ENCODE results near the gene HIF3A.

The HIF3A gene

DNA sequence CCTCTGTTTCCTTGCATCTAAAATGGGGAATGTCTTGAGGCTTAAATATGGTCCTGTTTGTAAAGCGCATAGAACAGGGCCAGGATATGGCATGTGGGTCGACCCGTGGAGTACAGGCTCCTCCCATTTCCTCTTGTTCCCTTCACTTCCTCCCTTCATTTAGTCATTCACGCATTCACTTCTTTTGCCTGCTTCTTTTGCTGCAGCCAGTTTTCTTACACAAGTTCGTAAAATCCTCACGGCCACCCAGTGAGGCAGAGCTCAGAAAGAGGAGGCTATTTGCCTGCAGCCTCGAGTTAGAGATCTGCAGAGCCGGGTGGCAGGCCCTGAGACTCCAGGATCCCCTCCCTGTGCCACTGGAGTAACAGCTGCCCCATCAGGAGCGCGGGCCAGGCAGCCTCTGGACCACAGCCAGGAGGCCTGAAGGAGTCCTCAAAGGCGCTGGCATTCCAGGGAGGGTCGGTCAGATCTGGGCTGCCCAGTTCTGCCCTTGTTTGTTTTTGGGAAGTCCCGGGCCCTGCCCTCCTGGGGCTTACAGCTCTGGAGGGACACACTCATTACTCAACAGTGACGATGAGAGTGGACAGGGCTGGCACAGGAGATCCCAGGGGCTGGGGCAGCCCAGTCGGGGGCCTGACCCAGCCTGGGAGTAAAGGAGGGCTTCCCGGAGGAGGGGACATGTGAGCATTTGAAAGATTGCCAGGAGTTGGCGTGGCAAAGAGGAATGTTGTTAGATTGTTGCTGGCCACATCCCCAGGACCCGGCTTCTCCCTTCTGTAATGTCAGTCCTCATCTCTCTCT lies 54.6 kb downstream of the HIF3A start:
- TF ChIP-seq, protein P1, sequence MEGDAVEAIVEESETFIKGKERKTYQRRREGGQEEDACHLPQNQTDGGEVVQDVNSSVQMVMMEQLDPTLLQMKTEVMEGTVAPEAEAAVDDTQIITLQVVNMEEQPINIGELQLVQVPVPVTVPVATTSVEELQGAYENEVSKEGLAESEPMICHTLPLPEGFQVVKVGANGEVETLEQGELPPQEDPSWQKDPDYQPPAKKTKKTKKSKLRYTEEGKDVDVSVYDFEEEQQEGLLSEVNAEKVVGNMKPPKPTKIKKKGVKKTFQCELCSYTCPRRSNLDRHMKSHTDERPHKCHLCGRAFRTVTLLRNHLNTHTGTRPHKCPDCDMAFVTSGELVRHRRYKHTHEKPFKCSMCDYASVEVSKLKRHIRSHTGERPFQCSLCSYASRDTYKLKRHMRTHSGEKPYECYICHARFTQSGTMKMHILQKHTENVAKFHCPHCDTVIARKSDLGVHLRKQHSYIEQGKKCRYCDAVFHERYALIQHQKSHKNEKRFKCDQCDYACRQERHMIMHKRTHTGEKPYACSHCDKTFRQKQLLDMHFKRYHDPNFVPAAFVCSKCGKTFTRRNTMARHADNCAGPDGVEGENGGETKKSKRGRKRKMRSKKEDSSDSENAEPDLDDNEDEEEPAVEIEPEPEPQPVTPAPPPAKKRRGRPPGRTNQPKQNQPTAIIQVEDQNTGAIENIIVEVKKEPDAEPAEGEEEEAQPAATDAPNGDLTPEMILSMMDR (IDR thresholded peaks at IDR 0.05; ENCODE audit: low read depth, low read length) = no peak
- peak; percentile 29 for DNase-seq
- Histone ChIP-seq H3K36me3 (peaks cover 44% of the 10 kb centered on the region), H3K4me3 (ENCODE audit: low read depth, low read length) (no peak overlapping the region), H3K9me3 (no peaks in the 10 kb centered on the region), H3K27me3 (no peaks in the 10 kb centered on the region), H3K4me1 (peaks cover 3% of the 10 kb centered on the region; the same call in 1 of the 2 replicates)

- TF ChIP-seq, protein P1 (IDR thresholded peaks at IDR 0.05; ENCODE audit: low read depth, low read length) = no peak
- Histone ChIP-seq H3K4me1 (0 out of 2 replicates have a peak, but pooled peaks cover 3% of the 10 kb centered on the region), H3K36me3 (peaks cover 54% of the 10 kb centered on the region), H3K27me3 (no peaks in the 10 kb centered on the region), H3K4me3 (ENCODE audit: low read depth, low read length) (no peak overlapping the region), H3K9me3 (no peaks in the 10 kb centered on the region)
- DNase-seq = no peak
Measured at GRCh38 chr19:46353730-46354528, 57.1 kb downstream of the HIF3A start.

DNA sequence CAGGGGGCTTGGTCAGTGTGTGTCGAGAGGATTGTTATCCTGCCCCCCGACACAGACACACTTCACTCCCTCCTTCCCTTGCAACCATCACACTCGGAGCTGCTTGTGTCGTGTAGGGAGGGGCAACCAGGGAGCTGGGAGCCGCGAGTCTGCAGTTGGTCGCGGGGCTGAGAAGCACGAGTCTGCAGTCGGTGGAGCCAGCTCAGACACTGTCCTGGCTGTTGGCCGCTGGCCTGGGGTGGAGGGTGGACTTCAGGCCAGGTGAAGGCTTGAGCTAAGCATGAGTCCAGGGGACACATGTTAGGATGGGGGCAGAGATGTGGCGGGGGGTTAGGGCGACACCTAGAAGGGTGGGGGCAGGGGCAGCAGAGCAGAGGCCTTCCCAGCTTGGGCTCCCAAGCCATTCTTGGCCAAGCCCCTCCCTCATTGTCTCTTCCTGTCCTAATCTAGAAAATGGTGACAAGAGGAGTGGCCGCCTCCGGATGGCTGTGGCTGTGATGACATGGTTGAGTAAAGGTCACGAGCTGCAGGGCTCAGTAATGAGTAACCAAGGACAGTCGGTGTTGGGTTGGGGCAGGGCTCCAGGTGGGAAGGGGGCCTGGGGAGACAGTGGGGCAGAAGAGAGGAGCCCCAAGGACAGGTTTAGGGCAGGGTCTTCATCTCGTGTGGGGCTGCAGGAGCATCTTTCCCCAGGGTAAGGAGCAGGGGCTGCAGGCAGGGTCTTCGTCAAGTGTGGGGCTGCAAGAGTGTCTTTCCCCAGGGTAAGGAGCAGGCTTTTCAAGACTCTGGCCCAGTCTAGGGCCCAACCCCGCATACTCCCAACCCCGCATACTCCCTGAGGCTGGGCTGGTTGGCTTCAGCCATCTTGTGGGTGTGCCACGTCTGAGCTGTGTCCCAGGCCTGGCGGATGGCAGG lies 58.6 kb downstream of the HIF3A start:
- H3K27me3 ChIP-seq = no peaks in the 10 kb centered on the region
- no peaks in the 10 kb centered on the region for H3K9me3 ChIP-seq
- no peak overlapping the region for H3K4me3 ChIP-seq (ENCODE audit: low read depth, low read length)
- H3K4me1 ChIP-seq = no peaks in the 10 kb centered on the region
- TF ChIP-seq, protein P1 (IDR thresholded peaks at IDR 0.05; ENCODE audit: low read depth, low read length) = no peak
- peaks cover 52% of the 10 kb centered on the region for H3K36me3 ChIP-seq
- no peak for DNase-seq

DNA sequence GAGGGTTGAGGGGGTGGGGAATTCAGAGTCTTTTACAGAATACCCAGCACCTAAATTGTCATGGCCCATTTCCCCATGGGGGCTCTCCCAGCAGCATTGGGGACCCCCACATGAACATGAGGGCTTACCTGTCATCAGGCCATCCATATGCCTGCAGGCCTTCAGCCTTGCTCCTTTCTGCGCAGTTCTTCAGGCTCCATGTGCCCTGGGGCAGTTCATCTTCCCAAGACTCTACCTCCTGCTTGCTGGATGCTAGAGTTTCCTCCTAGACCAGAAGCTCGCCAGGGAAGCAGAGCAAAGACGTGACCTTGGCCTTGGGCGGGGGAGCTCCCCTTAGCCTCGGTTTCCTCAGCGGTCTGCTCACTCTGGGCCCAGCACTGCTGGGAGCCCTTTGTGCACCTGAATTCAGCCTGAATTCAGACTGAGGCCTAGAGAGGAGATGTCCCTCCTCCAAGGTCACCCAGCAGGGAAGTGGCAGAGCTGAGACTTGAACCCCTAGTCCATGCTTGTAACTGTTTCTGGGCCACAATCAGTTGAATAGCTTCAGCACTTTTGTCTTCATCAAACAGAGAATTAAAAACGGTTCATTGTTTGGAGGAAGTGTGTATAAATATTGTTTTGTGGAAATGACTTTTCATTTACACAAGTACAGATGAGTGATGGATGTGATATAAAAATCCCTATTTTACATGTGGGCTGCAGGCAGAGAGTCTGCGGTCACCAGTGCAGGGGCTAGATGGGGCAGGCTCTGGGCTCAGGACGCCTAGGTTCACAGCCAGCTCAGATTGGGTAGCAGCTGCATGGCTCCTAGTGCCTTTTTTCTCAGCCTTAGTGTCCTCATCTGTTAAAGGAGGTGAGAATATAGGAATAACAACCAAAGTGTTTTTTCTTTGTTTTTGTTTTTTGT lies 59.6 kb downstream of the HIF3A start:
- Histone ChIP-seq H3K4me1 (no peaks in the 10 kb centered on the region), H3K4me3 (ENCODE audit: low read depth, low read length) (no peak overlapping the region), H3K9me3 (no peaks in the 10 kb centered on the region), H3K27me3 (no peaks in the 10 kb centered on the region), H3K36me3 (peaks cover 55% of the 10 kb centered on the region)
- TF ChIP-seq, protein P1 (IDR thresholded peaks at IDR 0.05; ENCODE audit: low read depth, low read length) = no peak
- DNase-seq = no peak

DNA sequence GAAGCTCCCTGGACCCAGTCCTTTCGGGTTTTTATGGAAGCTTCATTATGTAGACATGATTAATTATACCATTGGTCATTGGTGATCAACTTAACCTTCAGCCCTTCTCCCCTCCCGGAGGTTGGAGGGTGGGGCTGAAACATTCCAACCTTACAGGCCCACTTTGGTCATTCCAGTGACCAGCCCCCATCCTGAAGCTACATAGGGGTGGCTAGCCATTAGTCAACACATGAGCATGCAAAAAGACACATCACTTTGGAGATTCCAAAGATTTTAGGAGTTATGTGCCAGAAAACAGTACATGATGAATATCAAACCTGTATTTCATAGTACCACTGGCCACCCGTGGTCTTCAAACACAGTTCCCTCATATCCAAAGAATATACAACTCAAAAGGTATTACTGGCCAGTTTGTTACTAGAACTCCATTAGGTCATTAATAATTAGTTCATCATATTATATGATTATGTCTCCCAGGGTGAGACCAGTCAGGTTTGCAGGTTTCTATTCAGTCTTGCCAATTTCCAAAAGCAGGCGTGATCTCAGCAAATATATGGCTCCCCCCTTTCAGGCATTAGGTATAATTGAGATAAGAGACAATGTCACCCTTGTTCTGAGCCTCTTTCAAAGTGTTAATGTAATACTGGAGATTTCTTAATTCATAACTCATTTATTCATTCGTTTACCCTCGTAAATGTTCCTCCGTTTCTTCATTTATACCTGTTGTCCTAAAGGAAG lies 61.2 kb downstream of the HIF3A start:
- peaks cover 52% of the 10 kb centered on the region for H3K36me3 ChIP-seq
- H3K4me3 ChIP-seq (ENCODE audit: low read depth, low read length) = no peak overlapping the region
- H3K27me3 ChIP-seq = no peaks in the 10 kb centered on the region
- no peaks in the 10 kb centered on the region for H3K4me1 ChIP-seq
- H3K9me3 ChIP-seq = no peaks in the 10 kb centered on the region
- no peak for DNase-seq
- TF ChIP-seq, protein P1 (IDR thresholded peaks at IDR 0.05; ENCODE audit: low read depth, low read length) = no peak

All from BE2C (cell line).